GM12878 (cell line): ENCODE measurements around the gene STK32B. TPM values are rescaled to one million over a fixed set of nuclear protein-coding genes. Genes with fewer than 3 reads are reported as not detected.

Experiments used
- ATAC-seq: fragments of 200-7000 bp; cut with Tn5 transposase; 3 replicates; pipeline ENCODE4 v1.9.1; 2020; ENCODE audit warnings: mild to moderate bottlenecking, moderate library complexity
- BruUV-seq: library from RNA; stranded (reverse); fragments of 400-500 nt; replicated peaks from 2 replicates; lab custom pipeline; 2021; lab: Mats Ljungman, UMichigan
- CTCF ChIA-PET: fragments of 300-600 bp; sonication (Branson Sonifier 250); formaldehyde crosslinking; extraction: SDS; loops from one replicate; lab custom pipeline; 2021; ENCODE audit warnings: inconsistent platforms; lab: Yijun Ruan, JAX
- POLR2A ChIA-PET: fragments of 350-600 bp; formaldehyde crosslinking; extraction: SDS; loops from one replicate; lab custom pipeline; 2021; ENCODE audit warnings: inconsistent platforms; lab: Charles Lee
- RAD21 ChIA-PET: fragments of 300-600 bp; sonication (Branson Sonifier 250); formaldehyde crosslinking; loops from one replicate; lab custom pipeline; 2023; ENCODE audit warnings: antibody characterized with exemption; ENCODE audit not compliant: unreplicated experiment; lab: Charles Lee
- SMC1A ChIA-PET: fragments of 300-600 bp; sonication (Branson Sonifier 250); formaldehyde crosslinking; loops from one replicate; lab custom pipeline; 2023; ENCODE audit not compliant: unreplicated experiment, uncharacterized antibody; lab: Charles Lee
- DNase-seq: peaks from one replicate; pipeline ENCODE4 v3.0.0-alpha.2; 2011; ENCODE audit warnings: low read depth, low spot score
- FAIRE-seq: peaks from 3 replicates; lab custom pipeline; 2011; peaks lifted over from hg19 to GRCh38; lab: Jason Lieb, UNC
- H2AFZ ChIP-seq: 2 replicates; pipeline ENCODE4 v1.6.0; 2011; ENCODE audit warnings: low read depth, low read length, control low read depth; ENCODE audit not compliant: control insufficient read depth
- H3K27ac ChIP-seq: 2 replicates; pipeline ENCODE4 v1.5.1; 2011; ENCODE audit warnings: control low read depth; ENCODE audit not compliant: control insufficient read depth, insufficient read depth
- H3K27me3 ChIP-seq, 2 experiments: replicated peaks in 1 of 2; 2 replicates each; pipeline versions ENCODE4 v1.6.0 to v1.6.1; 2011; ENCODE audit warnings: low read length in 1 of 2; ENCODE audit not compliant: control insufficient read depth in 2 of 2, insufficient read depth in 2 of 2
- H3K36me3 ChIP-seq, 2 experiments: 2 replicates each; pipeline ENCODE4 v1.5.1; 2011; ENCODE audit warnings: low read length in 1 of 2; ENCODE audit not compliant: control insufficient read depth in 2 of 2, insufficient read depth in 2 of 2
- H3K4me1 ChIP-seq: 2 replicates; pipeline ENCODE4 v1.6.1; 2011; ENCODE audit warnings: mild to moderate bottlenecking, low read length, moderate library complexity, mixed read lengths; ENCODE audit not compliant: control insufficient read depth, insufficient read depth
- H3K4me2 ChIP-seq: 2 replicates; pipeline ENCODE4 v1.6.0; 2011; ENCODE audit warnings: control low read depth; ENCODE audit not compliant: control insufficient read depth, insufficient read depth
- H3K4me3 ChIP-seq: fragments of 200-600 bp; sonication (generic); 2 replicates; pipeline ENCODE4 v1.5.1; 2016
- H3K79me2 ChIP-seq: 2 replicates; pipeline ENCODE4 v1.6.0; 2011; ENCODE audit warnings: low read length; ENCODE audit not compliant: control insufficient read depth, insufficient read depth
- H3K9ac ChIP-seq: 2 replicates; pipeline ENCODE4 v1.8.0; 2011; ENCODE audit warnings: low read length, control low read depth, mixed read lengths; ENCODE audit not compliant: control insufficient read depth, insufficient read depth
- H3K9me3 ChIP-seq: replicated peaks from 3 replicates; pipeline ENCODE4 v1.5.1; 2011; ENCODE audit warnings: mild to moderate bottlenecking, low read length; ENCODE audit not compliant: control insufficient read depth, insufficient read depth
- H4K20me1 ChIP-seq: 2 replicates; pipeline ENCODE4 v1.6.0; 2011; ENCODE audit not compliant: control insufficient read depth, insufficient read depth
- BCLAF1 ChIP-seq: fragments of 450-650 bp; IDR thresholded peaks from 2 replicates; pipeline ENCODE4 v1.6.1; 2017; ENCODE audit warnings: antibody characterized with exemption, mild to moderate bottlenecking, moderate library complexity
- TAF1 ChIP-seq: IDR thresholded peaks from 2 replicates; pipeline ENCODE4 v1.6.1; 2011; ENCODE audit warnings: mild to moderate bottlenecking, low read depth, low read length, borderline replicate concordance
- YBX1 ChIP-seq: fragments of 450-650 bp; IDR thresholded peaks from 2 replicates; pipeline ENCODE4 v1.6.1; 2016; ENCODE audit warnings: antibody characterized with exemption
- WGBS: methylation state at CpG from one replicate; pipeline ENCODE4 v1.1.6; 2016; ENCODE audit warnings: low lambda C conversion rate; ENCODE audit not compliant: insufficient replicate concordance, insufficient coverage; ENCODE audit errors: missing lambda C conversion rate; 5-methylcytosine and 5-hydroxymethylcytosine counted together
- in situ Hi-C: fragments of 300-500 bp; cut with MboI; formaldehyde crosslinking; loops from 9 replicates; pipeline ENCODE4 v1.14.3; 2018; ENCODE audit warnings: mixed read lengths
- intact Hi-C: fragments of 100-400 bp; cut with micrococcal nuclease; formaldehyde crosslinking; loops from one replicate; pipeline ENCODE4 v1.14.2; 2022; ENCODE audit not compliant: unreplicated experiment
- polyA plus RNA-seq, 11 experiments: library from polyadenylated mRNA; depleted of rRNA in 4 of 11; unstranded in 6 of 11; stranded (reverse) in 5 of 11; fragments of >200 nt; fragmentation: Nextera tagmentation in 4 of 11; fragmentation: Illumina TruSeq in 1 of 11; extraction: Ambion mirVana in 4 of 11; extraction: Trizol in 1 of 11; gene quantifications; 1 replicate in 1 of 11; 2 replicates in 10 of 11; pipeline versions ENCODE4 v1.2.1 to v1.2.3, GENCODE V29; 2011 to 2016; ENCODE audit warnings: inconsistent platforms in 2 of 11, missing spikeins in 2 of 11, low read depth in 1 of 11
- total RNA-seq, 4 experiments: library from RNA; depleted of rRNA in 3 of 4; stranded (reverse); fragments of >200 nt in 3 of 4; fragmentation: Illumina TruSeq in 1 of 4; extraction: Trizol in 1 of 4; gene quantifications; 2 replicates each; pipeline versions ENCODE4 v1.2.1 to v1.2.3, GENCODE V29; 2013 to 2021
- TF ChIP-seq, protein P1 (sequence below): IDR thresholded peaks from 2 replicates; pipeline ENCODE4 v1.6.1; 2012; ENCODE audit warnings: low read depth, low read length, improper control_type of control experiment

Gene STK32B
- total and polyA plus RNA-seq, 10 of the 15 experiments (the other 5 are each of a cell fraction or from before 2014, with no cell fraction given): 0.04 to 0.12 (median 0.08) TPM; not detected in 7

DNA sequence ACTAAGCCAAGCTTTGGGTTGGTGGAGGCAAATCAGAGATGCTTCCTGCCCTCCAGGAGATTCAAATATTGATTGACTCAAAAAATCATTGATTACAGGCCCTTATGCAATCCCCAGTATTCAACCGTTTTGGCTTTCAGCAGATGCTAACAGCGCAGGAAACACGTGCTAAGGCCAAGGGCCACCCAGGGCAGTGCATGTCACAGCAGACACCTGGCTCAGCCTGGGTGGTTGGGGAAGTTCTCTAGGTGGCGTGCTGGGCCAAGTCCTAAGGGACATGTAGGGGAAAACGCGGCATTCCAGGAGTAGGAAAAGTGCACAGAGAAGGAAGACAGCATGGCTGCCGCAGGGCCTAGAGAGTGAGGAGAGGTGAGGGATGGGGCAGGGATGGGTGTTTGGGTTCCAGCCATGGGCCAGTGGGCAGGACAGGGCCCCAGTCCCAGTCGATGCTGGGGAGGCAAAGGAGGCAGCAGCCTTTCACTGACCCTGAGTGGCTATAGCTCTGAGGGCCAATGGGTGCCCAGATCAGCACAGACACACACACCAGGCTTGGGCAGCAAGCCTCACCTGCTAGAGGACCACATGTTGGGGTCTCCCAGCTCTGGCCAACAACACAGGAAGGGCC, 418.0 kb downstream of the STK32B start (continued):
- TF ChIP-seq BCLAF1: no peak
- TF ChIP-seq, all 136 proteins: peak for 0

- no peak for ATAC-seq
- FAIRE-seq: no peak
- H3K4me1 ChIP-seq: no peaks in the 10 kb centered on the region
- TF ChIP-seq TAF1 (no peak), YBX1 (no peak)
- TF ChIP-seq, protein P1, sequence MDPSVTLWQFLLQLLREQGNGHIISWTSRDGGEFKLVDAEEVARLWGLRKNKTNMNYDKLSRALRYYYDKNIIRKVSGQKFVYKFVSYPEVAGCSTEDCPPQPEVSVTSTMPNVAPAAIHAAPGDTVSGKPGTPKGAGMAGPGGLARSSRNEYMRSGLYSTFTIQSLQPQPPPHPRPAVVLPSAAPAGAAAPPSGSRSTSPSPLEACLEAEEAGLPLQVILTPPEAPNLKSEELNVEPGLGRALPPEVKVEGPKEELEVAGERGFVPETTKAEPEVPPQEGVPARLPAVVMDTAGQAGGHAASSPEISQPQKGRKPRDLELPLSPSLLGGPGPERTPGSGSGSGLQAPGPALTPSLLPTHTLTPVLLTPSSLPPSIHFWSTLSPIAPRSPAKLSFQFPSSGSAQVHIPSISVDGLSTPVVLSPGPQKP: no peak
- DNase-seq: no peak
- POLR2A ChIA-PET: no interaction called here
- intact Hi-C loops: no loop called here
- no peaks in the 10 kb centered on the region for H3K36me3 ChIP-seq
- no peak overlapping the region for H3K4me3 ChIP-seq
- H3K4me2 ChIP-seq: no peak overlapping the region
- no peak overlapping the region for H2AFZ ChIP-seq
- H3K27me3 ChIP-seq: no peaks in the 10 kb centered on the region
- H3K9me3 ChIP-seq: no peaks in the 10 kb centered on the region
- 26% methylated on average over 5 of the region's 5 CpGs for WGBS
- SMC1A ChIA-PET: no interaction called here
- H4K20me1 ChIP-seq: no peaks in the 10 kb centered on the region
- in situ Hi-C loops: no loop called here
- BruUV-seq: no TSS peak
- no peaks in the 10 kb centered on the region for H3K79me2 ChIP-seq
- no peak overlapping the region for H3K9ac ChIP-seq
- RAD21 ChIA-PET: no interaction called here
- no peak overlapping the region for H3K27ac ChIP-seq
- CTCF ChIA-PET: no interaction called here
Observed at GRCh38 chr4:5469861-5470260, 418.6 kb downstream of the STK32B start.
